ENCODE data around the gene VAC14.

GRCh38 chr16:70758786-70759185 is 42.2 kb downstream of the VAC14 start:
- TF ChIP-seq, protein P1, sequence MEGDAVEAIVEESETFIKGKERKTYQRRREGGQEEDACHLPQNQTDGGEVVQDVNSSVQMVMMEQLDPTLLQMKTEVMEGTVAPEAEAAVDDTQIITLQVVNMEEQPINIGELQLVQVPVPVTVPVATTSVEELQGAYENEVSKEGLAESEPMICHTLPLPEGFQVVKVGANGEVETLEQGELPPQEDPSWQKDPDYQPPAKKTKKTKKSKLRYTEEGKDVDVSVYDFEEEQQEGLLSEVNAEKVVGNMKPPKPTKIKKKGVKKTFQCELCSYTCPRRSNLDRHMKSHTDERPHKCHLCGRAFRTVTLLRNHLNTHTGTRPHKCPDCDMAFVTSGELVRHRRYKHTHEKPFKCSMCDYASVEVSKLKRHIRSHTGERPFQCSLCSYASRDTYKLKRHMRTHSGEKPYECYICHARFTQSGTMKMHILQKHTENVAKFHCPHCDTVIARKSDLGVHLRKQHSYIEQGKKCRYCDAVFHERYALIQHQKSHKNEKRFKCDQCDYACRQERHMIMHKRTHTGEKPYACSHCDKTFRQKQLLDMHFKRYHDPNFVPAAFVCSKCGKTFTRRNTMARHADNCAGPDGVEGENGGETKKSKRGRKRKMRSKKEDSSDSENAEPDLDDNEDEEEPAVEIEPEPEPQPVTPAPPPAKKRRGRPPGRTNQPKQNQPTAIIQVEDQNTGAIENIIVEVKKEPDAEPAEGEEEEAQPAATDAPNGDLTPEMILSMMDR (conservative IDR thresholded peaks at IDR 0.05; ENCODE audit: low read depth, low read length): no peak
- no peak for TF ChIP-seq EZH2 (IDR thresholded peaks at IDR 0.05; ENCODE audit: low read length, unreplicated experiment)
